NCI-H2196 treated with DMSO at 0.1 percent for 48 hours (cell line): ENCODE results near the gene MITF.

ENCODE experiments used
- DNase-seq: peaks from one replicate; lab custom pipeline; 2025; ENCODE audit not compliant: unreplicated experiment; lab: John Stamatoyannopoulos, UW

The MITF gene

DNA sequence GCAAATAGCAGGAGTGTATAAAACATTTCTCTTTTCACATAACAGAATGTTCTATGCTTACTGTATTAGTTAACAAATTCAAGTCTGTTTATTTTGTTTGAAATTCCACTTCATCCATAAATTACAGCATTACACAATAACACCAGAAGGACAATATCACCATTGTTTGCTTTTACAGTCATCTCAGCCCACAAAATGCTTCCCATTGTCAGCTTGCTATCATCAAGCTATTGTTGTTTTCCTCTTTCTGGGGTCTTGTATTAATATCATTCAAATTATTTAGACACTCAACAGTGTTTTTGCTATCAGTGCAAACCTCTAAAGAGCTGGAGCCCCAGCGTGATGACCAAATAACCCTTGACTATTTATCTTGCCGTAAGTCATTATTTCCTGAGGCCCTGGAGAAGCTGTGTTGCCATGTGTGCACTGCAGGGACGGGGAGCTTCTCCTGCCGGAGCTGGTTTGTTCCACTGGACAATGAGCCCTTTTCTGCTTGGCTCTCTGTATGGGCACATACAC lies 261.4 kb downstream of the MITF start:
- no peak for DNase-seq

DNA sequence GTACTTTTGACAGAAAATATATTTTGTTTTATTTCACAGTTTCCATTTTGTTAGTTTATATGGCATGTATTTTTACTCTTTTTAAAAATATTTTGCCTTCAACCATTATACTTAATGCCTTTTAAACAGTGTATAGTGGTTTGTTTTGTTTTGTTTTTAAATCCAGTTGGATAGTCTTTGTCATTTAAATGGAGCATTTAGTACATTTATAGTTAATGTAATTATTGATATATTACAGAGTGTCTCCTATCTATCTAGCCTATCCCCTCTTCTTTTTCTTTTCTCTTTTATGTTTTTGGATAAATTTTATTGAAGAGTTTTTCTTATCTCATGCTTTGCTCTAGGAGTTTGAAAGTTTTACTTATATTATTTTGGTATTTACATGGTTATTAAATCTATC lies 263.9 kb downstream of the MITF start:
- no peak for DNase-seq

DNA sequence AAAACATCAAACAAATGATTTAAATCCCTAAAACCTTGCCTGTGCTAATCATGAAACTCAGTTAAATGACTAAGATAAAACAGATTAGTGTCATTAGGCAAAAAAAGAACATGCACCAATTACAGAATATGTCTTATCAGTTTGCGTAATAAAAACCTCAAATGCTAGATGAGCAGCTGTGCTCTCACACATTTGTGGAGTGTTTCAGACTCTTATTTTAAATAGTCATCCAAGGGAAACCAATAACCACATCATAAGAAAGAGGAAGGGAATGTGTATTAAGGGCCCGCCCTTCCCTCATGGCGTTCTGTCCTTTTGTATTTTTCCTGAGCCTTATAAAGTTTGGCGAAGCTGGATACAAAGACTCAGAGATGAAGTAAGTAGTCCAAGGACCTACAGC lies 266.8 kb downstream of the MITF start:
- no peak for DNase-seq

DNA sequence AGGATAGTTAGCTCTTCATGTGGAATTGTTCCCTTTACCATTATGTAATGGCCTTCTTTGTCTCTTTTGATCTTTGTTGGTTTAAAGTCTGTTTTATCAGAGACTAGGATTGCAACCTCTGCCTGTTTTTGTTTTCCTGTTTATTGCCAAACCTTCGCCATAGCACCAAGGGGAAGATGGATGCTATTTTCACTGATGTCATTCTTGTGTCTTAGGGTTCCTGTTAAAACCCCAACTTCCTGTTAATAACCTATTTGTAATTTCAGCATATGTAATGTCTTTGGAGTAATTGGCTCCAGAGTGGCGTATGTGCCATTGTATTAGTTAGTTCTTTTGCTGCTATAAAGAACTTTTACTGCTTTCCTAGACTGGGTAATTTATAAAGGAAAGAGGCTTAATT lies 271.1 kb downstream of the MITF start:
- DNase-seq, result no peak

DNA sequence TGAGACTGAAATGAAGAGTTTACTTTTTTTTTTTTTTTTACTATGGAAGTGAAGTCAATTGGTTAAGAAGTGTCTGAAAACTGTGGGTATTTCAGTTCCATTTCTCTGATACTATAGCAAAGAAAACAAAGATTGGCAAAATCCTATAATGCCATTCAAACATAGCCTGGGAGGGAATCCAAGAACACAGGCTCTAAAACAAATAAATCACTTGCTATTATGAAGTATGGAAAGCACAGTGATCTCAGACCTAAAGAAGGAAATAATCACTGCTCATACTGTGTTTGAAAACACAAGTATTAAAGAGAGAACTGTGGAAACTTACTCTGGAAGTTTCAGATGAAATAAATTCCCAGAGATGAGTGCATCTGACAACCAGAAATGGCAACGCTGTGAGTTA lies 272.3 kb downstream of the MITF start:
- no peak for DNase-seq
